ENCODE data around the gene DYNLL1. TPM values are rescaled to one million over a fixed set of nuclear protein-coding genes. Genes with fewer than 3 reads are reported as not detected.

DYNLL1 gene
- total and polyA plus RNA-seq, 7 donors: 204 to 942 (median 254) TPM

GRCh38 chr12:120455302-120455701 lies 40.6 kb upstream of the DYNLL1 start:
- H3K27ac ChIP-seq: no peak overlapping the region
- intact Hi-C loops (cut with DNase I): no loop called here
- TF ChIP-seq POLR2AphosphoS5 (IDR thresholded peaks at IDR 0.05) (no peak), POLR2A (IDR thresholded peaks at IDR 0.05) (no peak), CTCF (IDR thresholded peaks at IDR 0.05) (no peak), EP300 (IDR thresholded peaks at IDR 0.05) (no peak)
- WGBS, 2 donors: 86 to 89% methylated on average over 7 of the region's 7 CpGs
- no peaks in the 10 kb centered on the region for H3K27me3 ChIP-seq
- peaks cover 5 to 82% (median 33%) of the 10 kb centered on the region in 4 donors for H3K36me3 ChIP-seq
- H3K4me3 ChIP-seq: no peak overlapping the region
- DNase-seq: no peak
- no peaks in the 10 kb centered on the region for H3K4me1 ChIP-seq
- H3K9me3 ChIP-seq: no peaks in the 10 kb centered on the region

- intact Hi-C loops (cut with DNase I): no loop called here
- Histone ChIP-seq H3K9me3 (no peaks in the 10 kb centered on the region), H3K36me3 (peaks cover 9 to 89% (median 45%) of the 10 kb centered on the region in 4 donors), H3K27me3 (no peaks in the 10 kb centered on the region), H3K4me3 (no peak overlapping the region), H3K4me1 (no peaks in the 10 kb centered on the region), H3K27ac (no peak overlapping the region)
- TF ChIP-seq CTCF (IDR thresholded peaks at IDR 0.05): no peak
- TF ChIP-seq EP300 (IDR thresholded peaks at IDR 0.05): no peak
- TF ChIP-seq POLR2A (IDR thresholded peaks at IDR 0.05): no peak
- no peak for DNase-seq
- WGBS, 2 donors: 87 to 90% methylated on average over 6 of the region's 6 CpGs
Measured at GRCh38 chr12:120457133-120457532, 38.8 kb upstream of the DYNLL1 start.

- whole genome bisulfite sequencing, 2 donors: 94 to 99% methylated on average over 3 of the region's 3 CpGs
- no peak for DNase-seq
- no peaks in the 10 kb centered on the region for H3K9me3 ChIP-seq
- H3K4me3 ChIP-seq: no peak overlapping the region
- H3K4me1 ChIP-seq: no peaks in the 10 kb centered on the region
- no peaks in the 10 kb centered on the region for H3K27me3 ChIP-seq
- intact Hi-C loops (cut with DNase I): no loop called here
- H3K36me3 ChIP-seq: peaks cover 28 to 96% (median 67%) of the 10 kb centered on the region in 4 donors
- H3K27ac ChIP-seq: no peak overlapping the region
- TF ChIP-seq EP300 (IDR thresholded peaks at IDR 0.05): no peak
- TF ChIP-seq POLR2AphosphoS5 (IDR thresholded peaks at IDR 0.05): no peak
- TF ChIP-seq CTCF (IDR thresholded peaks at IDR 0.05): no peak
- TF ChIP-seq POLR2A (IDR thresholded peaks at IDR 0.05): no peak
Measured at GRCh38 chr12:120460157-120460556, 35.8 kb upstream of the DYNLL1 start.

- no peak for TF ChIP-seq EP300 (IDR thresholded peaks at IDR 0.05)
- TF ChIP-seq POLR2AphosphoS5 (IDR thresholded peaks at IDR 0.05): no peak
- TF ChIP-seq POLR2A (IDR thresholded peaks at IDR 0.05): no peak
- TF ChIP-seq CTCF (IDR thresholded peaks at IDR 0.05): no peak
- peaks cover 0 to 13% (median 6%) of the 10 kb centered on the region in 4 donors for H3K4me1 ChIP-seq
- intact Hi-C loops (cut with DNase I): no loop called here
- no peak overlapping the region for H3K4me3 ChIP-seq
- H3K27me3 ChIP-seq: no peaks in the 10 kb centered on the region
- WGBS, 2 donors: 85 to 87% methylated on average over 3 of the region's 3 CpGs
- H3K27ac ChIP-seq: no peak overlapping the region
- no peak for DNase-seq
- H3K36me3 ChIP-seq: peaks cover 28 to 90% (median 68%) of the 10 kb centered on the region in 4 donors
- H3K9me3 ChIP-seq: no peaks in the 10 kb centered on the region
Measured at GRCh38 chr12:120462099-120462640, 33.7 kb upstream of the DYNLL1 start.

GRCh38 chr12:120463712-120464111 lies 32.2 kb upstream of the DYNLL1 start:
- H3K27ac ChIP-seq: no peak overlapping the region
- 88 to 90% methylated on average over 5 of the region's 5 CpGs for WGBS, 2 donors
- no peaks in the 10 kb centered on the region for H3K27me3 ChIP-seq
- TF ChIP-seq POLR2A (IDR thresholded peaks at IDR 0.05) (no peak), EP300 (IDR thresholded peaks at IDR 0.05) (no peak), POLR2AphosphoS5 (IDR thresholded peaks at IDR 0.05) (no peak), CTCF (IDR thresholded peaks at IDR 0.05) (no peak)
- H3K4me3 ChIP-seq: no peak overlapping the region
- H3K36me3 ChIP-seq: peaks cover 28 to 77% (median 57%) of the 10 kb centered on the region in 4 donors
- intact Hi-C loops (cut with DNase I): no loop called here
- peaks cover 0 to 27% (median 13%) of the 10 kb centered on the region in 4 donors for H3K4me1 ChIP-seq
- no peaks in the 10 kb centered on the region for H3K9me3 ChIP-seq
- DNase-seq: no peak
